GM12864 (cell line): ENCODE measurements around the gene ANKRD63.

Experiments used
- DNase-seq: peaks from one replicate; pipeline ENCODE4 v3.0.0-alpha.2; 2011; ENCODE audit warnings: low read depth
- H3K4me3 ChIP-seq: 2 replicates; pipeline ENCODE4 v1.5.1; 2011; ENCODE audit warnings: mild to moderate bottlenecking, low read depth, low read length, control low read depth
- CTCF ChIP-seq: IDR thresholded peaks from 2 replicates; pipeline ENCODE4 v1.5.1; 2011; ENCODE audit warnings: low read depth, mild to moderate bottlenecking, moderate library complexity, low read length, control low read depth, inconsistent platforms; ENCODE audit errors: missing control alignments

ANKRD63 gene

GRCh38 chr15:40232625-40233070 is 50.2 kb downstream of the ANKRD63 start:
- no peak for DNase-seq
- H3K4me3 ChIP-seq, result no peak overlapping the region
- TF ChIP-seq CTCF, result no peak
